ENCODE results near the gene TMEM266.
"Not testable (repeated sequence)": the region's sequence is repeated elsewhere in the genome, so short reads cannot be mapped to it uniquely, and the experiment has no call there.

- TF ChIP-seq CTCF (conservative IDR thresholded peaks at IDR 0.05; ENCODE audit: low read depth, low read length); SMC3 (IDR thresholded peaks at IDR 0.05; ENCODE audit: low read depth, low read length); CEBPB (IDR thresholded peaks at IDR 0.05; ENCODE audit: low read depth, low read length); RAD21 (IDR thresholded peaks at IDR 0.05; ENCODE audit: low read length); POLR2A (IDR thresholded peaks at IDR 0.05; ENCODE audit: low read depth, low read length); MXI1 (IDR thresholded peaks at IDR 0.05; ENCODE audit: borderline replicate concordance, low read depth, low read length); RFX5 (IDR thresholded peaks at IDR 0.05; ENCODE audit: low read depth, low read length); USF2 (IDR thresholded peaks at IDR 0.05; ENCODE audit: low read depth, low read length); BHLHE40 (IDR thresholded peaks at IDR 0.05; ENCODE audit: low read depth, low read length); MAZ (IDR thresholded peaks at IDR 0.05; ENCODE audit: borderline replicate concordance, low read depth, low read length); CHD1 (IDR thresholded peaks at IDR 0.05; ENCODE audit: low read depth, low read length); RCOR1 (IDR thresholded peaks at IDR 0.05; ENCODE audit: insufficient replicate concordance, low read length); MAFK (IDR thresholded peaks at IDR 0.05; ENCODE audit: low read depth, low read length): not testable (repeated sequence)
Observed at GRCh38 chr15:76013470-76013869, 46.3 kb upstream of the TMEM266 start.
